Right kidney (tissue), 1 donor: ENCODE results near the gene RNF111.
"Not testable (repeated sequence)": the region's sequence is repeated elsewhere in the genome, so short reads cannot be mapped to it uniquely, and the experiment has no call there.

ENCODE experiments used
- DNase-seq: peaks from one replicate; pipeline ENCODE4 v3.0.0-alpha.2; 2016

The RNF111 gene

GRCh38 chr15:59059076-59059597 lies 71.7 kb downstream of the RNF111 start:
- no peak for DNase-seq

- DNase-seq: no peak
Measured at GRCh38 chr15:59060348-59060747, 72.9 kb downstream of the RNF111 start.

- no peak for DNase-seq
Measured at GRCh38 chr15:59063042-59063441, 75.6 kb downstream of the RNF111 start.

- no peak for DNase-seq
Measured at GRCh38 chr15:59069430-59069829, 82.0 kb downstream of the RNF111 start.

GRCh38 chr15:59074607-59075006 lies 87.1 kb downstream of the RNF111 start:
- no peak for DNase-seq

GRCh38 chr15:59087731-59088130 lies 100.3 kb downstream of the RNF111 start:
- no peak for DNase-seq

- DNase-seq: no peak
Measured at GRCh38 chr15:59094077-59094476, 106.6 kb downstream of the RNF111 start.

GRCh38 chr15:59096429-59096828 lies 109.0 kb downstream of the RNF111 start:
- DNase-seq: no peak

GRCh38 chr15:59099162-59099685 lies 111.8 kb downstream of the RNF111 start:
- no peak for DNase-seq

GRCh38 chr15:59104602-59104911 lies 117.1 kb downstream of the RNF111 start:
- no peak for DNase-seq

GRCh38 chr15:59104912-59105732 lies 117.7 kb downstream of the RNF111 start, which contains the start of gene CCNB2:
CCNB2 (plus strand) TSS chr15:59105146; CDS start chr15:59105269, 123 bp downstream.
- peak; percentile 81 for DNase-seq

- DNase-seq: no peak
Measured at GRCh38 chr15:59105854-59106253, 118.4 kb downstream of the RNF111 start.

GRCh38 chr15:59111251-59111650 lies 123.8 kb downstream of the RNF111 start:
- no peak for DNase-seq

- no peak for DNase-seq
Measured at GRCh38 chr15:59115047-59115446, 127.6 kb downstream of the RNF111 start.

GRCh38 chr15:59116141-59116540 lies 128.7 kb downstream of the RNF111 start:
- no peak for DNase-seq

- no peak for DNase-seq
Measured at GRCh38 chr15:59116771-59117170, 129.3 kb downstream of the RNF111 start.

- no peak for DNase-seq
Measured at GRCh38 chr15:59119625-59120024, 132.2 kb downstream of the RNF111 start.

GRCh38 chr15:59120937-59121336 lies 133.5 kb downstream of the RNF111 start:
- DNase-seq: no peak

- no peak for DNase-seq
Measured at GRCh38 chr15:59124261-59124660, 136.8 kb downstream of the RNF111 start.

- DNase-seq: not testable (repeated sequence)
Measured at GRCh38 chr15:59125683-59126082, 138.2 kb downstream of the RNF111 start.

- not testable (repeated sequence) for DNase-seq
Measured at GRCh38 chr15:59127255-59127654, 139.8 kb downstream of the RNF111 start.

GRCh38 chr15:59131456-59131855 lies 144.0 kb downstream of the RNF111 start:
- no peak for DNase-seq

- no peak for DNase-seq
Measured at GRCh38 chr15:59131969-59132562, 144.6 kb downstream of the RNF111 start.
